ENCODE data around the gene LMNA. TPM values are rescaled to one million over a fixed set of nuclear protein-coding genes. Genes with fewer than 3 reads are reported as not detected.

Gene LMNA
- total RNA-seq, 6 experiments from 2014 or later: 79.4 to 129 (median 98.8) TPM

DNA sequence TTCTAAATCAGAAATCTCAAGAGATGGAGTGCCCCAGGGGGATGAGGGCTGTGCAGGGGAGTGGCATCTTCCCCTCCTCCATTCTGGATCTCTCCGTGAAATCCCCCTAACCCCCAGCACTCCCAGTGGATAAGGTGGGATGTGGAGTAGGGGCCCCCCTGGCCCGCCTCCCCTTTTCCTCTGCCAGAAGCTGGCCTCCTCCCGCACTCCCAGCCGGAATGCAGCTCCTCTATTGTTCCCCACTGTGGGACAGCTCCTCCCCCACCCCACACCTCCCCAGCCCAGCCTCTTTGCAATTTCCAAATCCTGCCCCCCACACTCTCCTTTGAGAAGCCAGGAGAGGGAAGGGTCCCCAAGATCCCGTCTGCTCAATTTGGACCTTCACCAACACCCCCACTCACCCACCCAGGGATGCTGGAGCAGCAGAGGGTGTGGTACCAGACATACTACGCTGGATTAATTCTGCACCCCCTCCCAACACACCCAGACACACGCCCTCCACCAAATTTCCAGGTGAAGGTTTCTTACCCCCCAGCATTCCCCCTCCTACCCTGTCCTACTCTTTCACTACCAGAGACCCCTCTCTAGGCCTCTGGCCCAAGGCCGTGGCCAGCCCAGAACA is 34.2 kb upstream of the LMNA start:
- peaks cover 0 to 14% (median under 1%) of the 10 kb centered on the region in 4 donors for H3K4me1 ChIP-seq
- DNase-seq (no peak), ATAC-seq (no peak)
- H3K27me3 ChIP-seq: no peaks in the 10 kb centered on the region
- no peak overlapping the region for H3K4me3 ChIP-seq
- WGBS (ENCODE audit: insufficient coverage, low coverage, low lambda C conversion rate, missing lambda C conversion rate): 83% methylated on average over 3 of the region's 8 CpGs
- intact Hi-C loops (cut with DNase I): no loop called here
- no peak for TF ChIP-seq POLR2A (IDR thresholded peaks at IDR 0.05)
- H3K36me3 ChIP-seq: no peaks in the 10 kb centered on the region
- no peak overlapping the region for H3K27ac ChIP-seq
- no peaks in the 10 kb centered on the region for H3K9me3 ChIP-seq

DNA sequence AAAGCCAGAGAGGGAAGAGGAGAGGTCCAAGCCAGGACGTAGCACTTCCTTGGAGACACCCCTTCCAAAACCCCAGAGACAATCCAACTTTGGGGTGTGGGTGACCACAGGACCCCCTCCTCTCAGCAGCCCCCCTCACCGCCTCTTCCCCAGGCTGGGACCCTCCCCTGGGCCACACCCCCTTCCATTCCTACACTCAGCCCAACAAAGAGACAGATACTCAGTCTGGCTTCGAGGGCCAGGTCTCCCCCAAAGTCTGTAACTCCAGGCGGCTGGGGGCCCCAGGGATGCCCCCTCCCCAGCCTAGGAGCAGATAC is 33.7 kb upstream of the LMNA start:
- WGBS (ENCODE audit: insufficient coverage, low coverage, low lambda C conversion rate, missing lambda C conversion rate): 81% methylated on average over 3 of the region's 4 CpGs
- TF ChIP-seq, protein P1, sequence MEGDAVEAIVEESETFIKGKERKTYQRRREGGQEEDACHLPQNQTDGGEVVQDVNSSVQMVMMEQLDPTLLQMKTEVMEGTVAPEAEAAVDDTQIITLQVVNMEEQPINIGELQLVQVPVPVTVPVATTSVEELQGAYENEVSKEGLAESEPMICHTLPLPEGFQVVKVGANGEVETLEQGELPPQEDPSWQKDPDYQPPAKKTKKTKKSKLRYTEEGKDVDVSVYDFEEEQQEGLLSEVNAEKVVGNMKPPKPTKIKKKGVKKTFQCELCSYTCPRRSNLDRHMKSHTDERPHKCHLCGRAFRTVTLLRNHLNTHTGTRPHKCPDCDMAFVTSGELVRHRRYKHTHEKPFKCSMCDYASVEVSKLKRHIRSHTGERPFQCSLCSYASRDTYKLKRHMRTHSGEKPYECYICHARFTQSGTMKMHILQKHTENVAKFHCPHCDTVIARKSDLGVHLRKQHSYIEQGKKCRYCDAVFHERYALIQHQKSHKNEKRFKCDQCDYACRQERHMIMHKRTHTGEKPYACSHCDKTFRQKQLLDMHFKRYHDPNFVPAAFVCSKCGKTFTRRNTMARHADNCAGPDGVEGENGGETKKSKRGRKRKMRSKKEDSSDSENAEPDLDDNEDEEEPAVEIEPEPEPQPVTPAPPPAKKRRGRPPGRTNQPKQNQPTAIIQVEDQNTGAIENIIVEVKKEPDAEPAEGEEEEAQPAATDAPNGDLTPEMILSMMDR (IDR thresholded peaks at IDR 0.05): no peak
- TF ChIP-seq POLR2A (IDR thresholded peaks at IDR 0.05): no peak
- no peaks in the 10 kb centered on the region for H3K27me3 ChIP-seq
- no peak overlapping the region for H3K27ac ChIP-seq
- intact Hi-C loops (cut with DNase I): no loop called here
- H3K4me1 ChIP-seq: peaks cover 0 to 13% (median 1%) of the 10 kb centered on the region in 4 donors
- ATAC-seq: no peak
- no peak overlapping the region for H3K4me3 ChIP-seq
- no peaks in the 10 kb centered on the region for H3K9me3 ChIP-seq
- no peak for DNase-seq
- H3K36me3 ChIP-seq: no peaks in the 10 kb centered on the region

DNA sequence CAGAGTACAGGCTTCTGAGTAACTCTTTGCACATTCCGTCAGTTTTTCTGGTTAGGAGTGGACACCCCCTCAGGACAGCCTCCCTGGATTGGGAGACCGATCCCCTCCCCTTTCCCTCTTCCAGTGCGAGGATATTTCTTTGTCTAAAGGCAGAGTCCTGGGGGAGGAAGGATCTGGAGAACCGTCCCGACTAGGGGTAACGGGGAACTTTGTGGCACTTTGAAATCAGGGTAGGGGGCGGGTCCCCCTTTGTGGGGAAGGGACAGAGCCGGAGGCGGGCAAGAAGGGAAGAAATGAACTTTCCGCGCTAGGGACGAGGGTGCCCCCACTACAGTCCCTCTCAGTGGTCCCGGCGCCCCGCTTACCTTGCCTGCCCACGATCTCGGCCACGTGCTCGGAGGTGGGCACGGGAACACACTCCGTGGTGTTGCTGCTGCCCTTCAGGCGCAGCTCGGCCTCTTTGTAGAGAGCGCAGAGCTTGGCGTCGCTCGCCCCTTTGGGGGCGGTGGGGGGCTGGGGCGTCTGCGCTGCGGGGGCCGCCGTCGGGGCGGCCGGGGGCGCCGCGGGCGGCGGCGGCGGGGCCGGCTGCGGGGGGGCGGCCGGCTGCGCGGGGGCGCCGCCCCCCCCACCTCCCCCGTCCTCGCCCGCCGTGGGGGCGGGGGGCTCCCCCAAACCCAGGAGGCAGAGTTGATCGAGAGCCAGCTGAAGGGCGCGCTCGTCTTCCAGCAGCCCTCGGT is 33.2 kb upstream of the LMNA start:
- TF ChIP-seq, protein P1 (IDR thresholded peaks at IDR 0.05): no peak
- TF ChIP-seq POLR2A (IDR thresholded peaks at IDR 0.05): no peak
- no peak overlapping the region for H3K27ac ChIP-seq
- H3K4me1 ChIP-seq: peaks cover 0 to 14% (median 4%) of the 10 kb centered on the region in 4 donors
- no peaks in the 10 kb centered on the region for H3K9me3 ChIP-seq
- H3K4me3 ChIP-seq: peak overlapping the region in 2 of 3 donors; percentile 84 to 85
- no peaks in the 10 kb centered on the region for H3K36me3 ChIP-seq
- H3K27me3 ChIP-seq: no peaks in the 10 kb centered on the region
- ATAC-seq (no peak), DNase-seq (no peak)
- 19% methylated on average over 15 of the region's 61 CpGs for WGBS (ENCODE audit: insufficient coverage, low coverage, low lambda C conversion rate, missing lambda C conversion rate)
- intact Hi-C loops (cut with DNase I): no loop called here

DNA sequence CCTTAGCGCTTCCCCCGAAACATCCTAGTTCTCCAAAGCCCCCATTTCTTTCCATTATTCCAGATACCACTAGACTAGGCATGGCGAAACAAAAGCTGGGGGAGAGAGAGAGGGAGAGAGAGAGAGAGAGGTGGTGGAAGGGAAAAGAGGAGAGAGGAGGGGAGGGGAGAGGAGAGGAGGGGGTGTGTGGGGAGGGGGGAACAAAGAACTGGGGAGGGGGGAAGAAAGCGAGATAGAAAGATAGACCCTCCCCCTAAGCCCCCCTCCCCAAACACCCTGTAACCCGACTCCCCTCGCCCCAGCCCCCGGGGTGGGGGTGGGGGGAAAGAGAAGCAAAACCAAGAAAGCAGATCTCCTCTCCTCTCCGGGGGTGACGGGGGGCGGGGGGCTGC is 32.6 kb upstream of the LMNA start:
- no peak for TF ChIP-seq POLR2A (IDR thresholded peaks at IDR 0.05)
- TF ChIP-seq, protein P1 (IDR thresholded peaks at IDR 0.05): no peak
- H3K9me3 ChIP-seq: no peaks in the 10 kb centered on the region
- H3K36me3 ChIP-seq: no peaks in the 10 kb centered on the region
- peak overlapping the region; percentile 81 to 85 (median 84) for H3K4me3 ChIP-seq
- no peaks in the 10 kb centered on the region for H3K27me3 ChIP-seq
- H3K27ac ChIP-seq: no peak overlapping the region
- DNase-seq: no peak
- no peak for ATAC-seq
- 0% methylated on average over 4 of the region's 10 CpGs for WGBS (ENCODE audit: insufficient coverage, low coverage, low lambda C conversion rate, missing lambda C conversion rate)
- H3K4me1 ChIP-seq: peaks cover 0 to 19% (median 6%) of the 10 kb centered on the region in 4 donors
- intact Hi-C loops (cut with DNase I): no loop called here

Measured in right lobe of liver (tissue), 6 donors.